Fibroblast of villous mesenchyme (primary cell): Measurements from ENCODE around the gene WFS1. TPM values are rescaled to one million over a fixed set of nuclear protein-coding genes. Genes with fewer than 3 reads are reported as not detected.
A peak's percentile ranks its signal among the peaks of the same experiment; 100 is the strongest.

Experiments used
- DNase-seq: peaks from one replicate; pipeline ENCODE4 v3.0.0-alpha.2; 2010; ENCODE audit warnings: low read depth
- H3K4me3 ChIP-seq: 2 replicates; pipeline ENCODE4 v1.5.1; 2011; ENCODE audit warnings: low read depth, mild to moderate bottlenecking, low read length
- total RNA-seq: library from RNA; depleted of rRNA; stranded (reverse); fragments of >200 nt; gene quantifications from 2 replicates; pipeline ENCODE4 v1.2.3, GENCODE V29; 2012
- TF ChIP-seq, protein P1 (sequence below): IDR thresholded peaks from 2 replicates; pipeline ENCODE4 v1.5.1; 2012; ENCODE audit warnings: low read depth, mild to moderate bottlenecking, low read length; ENCODE audit not compliant: insufficient read depth

The WFS1 gene
- total RNA-seq, 1 donor: 42.3 TPM

DNA sequence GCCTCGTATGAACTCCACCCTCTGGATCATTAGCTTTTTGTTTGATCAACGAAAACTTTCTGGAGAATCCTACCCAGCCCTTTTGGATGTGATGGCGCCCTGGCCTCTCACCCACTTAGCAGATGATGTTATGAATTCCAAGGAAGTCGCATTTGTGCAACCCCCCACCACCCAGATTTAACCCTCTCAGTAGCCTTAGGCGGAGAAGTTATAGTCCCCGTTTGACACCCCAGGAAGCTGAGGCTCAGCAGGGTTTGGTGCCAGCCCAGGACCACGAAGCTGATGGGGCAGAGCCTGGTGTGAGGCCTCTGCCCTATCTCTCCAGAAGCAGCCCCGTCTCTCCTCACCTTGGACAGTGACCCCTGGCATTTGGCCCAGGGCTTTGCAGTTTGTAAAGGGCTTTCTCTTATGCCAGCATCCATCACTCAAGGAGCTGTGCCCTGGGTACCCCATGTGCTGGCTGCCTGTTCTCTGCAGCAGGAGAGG, 1.0 kb downstream of the WFS1 start:
- peak overlapping the region; percentile 88 for H3K4me3 ChIP-seq
- peak; percentile 35 for DNase-seq
- TF ChIP-seq, protein P1, sequence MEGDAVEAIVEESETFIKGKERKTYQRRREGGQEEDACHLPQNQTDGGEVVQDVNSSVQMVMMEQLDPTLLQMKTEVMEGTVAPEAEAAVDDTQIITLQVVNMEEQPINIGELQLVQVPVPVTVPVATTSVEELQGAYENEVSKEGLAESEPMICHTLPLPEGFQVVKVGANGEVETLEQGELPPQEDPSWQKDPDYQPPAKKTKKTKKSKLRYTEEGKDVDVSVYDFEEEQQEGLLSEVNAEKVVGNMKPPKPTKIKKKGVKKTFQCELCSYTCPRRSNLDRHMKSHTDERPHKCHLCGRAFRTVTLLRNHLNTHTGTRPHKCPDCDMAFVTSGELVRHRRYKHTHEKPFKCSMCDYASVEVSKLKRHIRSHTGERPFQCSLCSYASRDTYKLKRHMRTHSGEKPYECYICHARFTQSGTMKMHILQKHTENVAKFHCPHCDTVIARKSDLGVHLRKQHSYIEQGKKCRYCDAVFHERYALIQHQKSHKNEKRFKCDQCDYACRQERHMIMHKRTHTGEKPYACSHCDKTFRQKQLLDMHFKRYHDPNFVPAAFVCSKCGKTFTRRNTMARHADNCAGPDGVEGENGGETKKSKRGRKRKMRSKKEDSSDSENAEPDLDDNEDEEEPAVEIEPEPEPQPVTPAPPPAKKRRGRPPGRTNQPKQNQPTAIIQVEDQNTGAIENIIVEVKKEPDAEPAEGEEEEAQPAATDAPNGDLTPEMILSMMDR: no peak

DNA sequence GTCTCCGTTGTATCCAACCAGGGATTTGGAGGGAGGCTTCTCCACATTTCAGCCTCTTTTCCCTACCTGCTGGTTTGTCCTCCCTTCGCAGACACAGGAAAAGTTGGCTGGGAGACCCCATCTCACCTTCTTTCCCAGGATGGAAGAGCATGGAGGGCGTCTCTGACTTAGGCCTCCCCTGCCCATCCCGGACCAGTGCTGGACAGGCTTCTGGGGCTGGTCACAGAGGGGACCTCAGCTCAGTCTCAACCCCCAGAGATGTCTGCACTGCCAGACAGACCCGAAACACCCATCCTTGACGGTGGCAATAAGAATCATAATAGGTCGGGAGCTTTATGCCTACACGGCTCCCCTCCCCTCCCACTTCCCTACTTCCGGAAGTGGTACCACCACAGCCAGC, 1.6 kb downstream of the WFS1 start:
- peak overlapping the region; percentile 88 for H3K4me3 ChIP-seq
- TF ChIP-seq, protein P1: no peak
- DNase-seq: no peak

DNA sequence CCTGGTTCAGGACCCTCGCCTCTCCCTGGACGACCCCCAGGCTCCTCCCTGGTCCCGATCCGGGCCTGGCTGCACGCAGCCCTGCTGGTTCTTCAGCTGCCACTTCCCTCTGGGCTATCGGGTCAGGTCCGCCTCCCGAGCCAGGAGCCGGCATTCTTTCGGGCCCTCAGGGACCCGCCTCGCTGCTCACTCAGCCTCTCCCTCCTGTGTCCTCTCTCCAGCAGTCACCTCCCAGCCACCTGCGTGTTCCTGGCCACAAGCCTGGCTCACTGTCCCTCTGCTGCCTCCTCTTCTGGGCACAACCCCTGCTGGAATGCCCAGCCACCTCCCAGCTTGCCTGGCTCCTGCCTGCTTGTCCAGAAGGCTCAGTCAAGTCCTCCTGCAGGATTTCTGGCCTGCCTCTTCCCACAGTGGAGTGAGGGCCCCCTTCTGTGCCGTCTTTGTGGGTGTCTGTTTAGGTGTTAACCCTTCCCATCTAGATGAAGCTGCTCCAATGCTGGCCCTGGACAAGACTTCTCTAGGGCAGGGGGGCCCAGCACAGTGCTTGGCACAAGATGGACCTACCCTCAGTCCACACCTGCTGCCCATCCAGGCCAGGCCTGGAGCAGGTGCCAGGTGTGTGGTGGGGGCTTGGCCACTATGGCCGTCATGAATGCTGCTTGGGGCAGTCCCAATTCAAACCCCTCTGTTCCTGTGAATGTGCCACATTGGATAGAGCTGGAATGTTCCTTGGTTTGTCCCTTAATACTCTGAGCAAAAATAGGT, 2.2 kb downstream of the WFS1 start:
- TF ChIP-seq, protein P1: no peak
- H3K4me3 ChIP-seq: no peak overlapping the region
- no peak for DNase-seq

DNA sequence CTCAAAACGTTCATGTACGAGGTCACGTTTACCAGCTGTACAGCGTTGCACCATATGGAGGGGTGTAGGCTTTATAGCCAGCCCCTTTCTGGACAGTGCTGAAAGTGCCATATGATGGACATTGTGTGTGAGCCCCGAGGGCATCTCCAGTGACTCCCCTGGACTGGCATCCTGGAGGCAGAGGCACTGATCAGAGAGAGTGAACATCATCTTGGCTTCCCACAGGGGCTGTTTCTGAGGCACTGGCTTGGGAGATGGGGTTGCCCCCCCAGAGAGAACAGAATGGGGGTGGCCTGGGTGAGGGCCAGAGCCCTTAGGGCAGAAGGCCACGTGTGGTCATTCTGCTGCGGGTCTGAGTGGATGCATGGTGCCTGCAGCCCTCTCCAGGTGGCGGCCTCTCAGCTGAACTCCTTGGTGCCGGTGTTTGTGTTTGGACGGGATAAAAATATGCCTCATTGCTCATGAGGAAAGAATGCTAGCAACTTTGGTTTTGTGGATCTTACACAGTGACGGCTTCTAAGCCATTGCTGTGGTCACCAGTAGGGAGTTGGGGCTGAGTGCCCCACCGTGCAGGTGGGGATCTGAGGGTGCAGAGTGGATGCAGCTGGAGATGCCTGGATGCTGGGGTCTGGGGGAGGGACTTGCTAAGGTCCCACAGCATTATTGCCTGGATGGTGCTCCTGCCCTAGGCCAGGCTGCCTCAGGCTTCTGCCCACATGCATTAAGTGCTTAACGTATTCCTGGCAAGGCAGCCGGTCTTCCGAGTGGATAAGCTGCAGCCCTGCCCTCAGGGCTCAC, 3.4 kb downstream of the WFS1 start:
- no peak overlapping the region for H3K4me3 ChIP-seq
- TF ChIP-seq, protein P1: no peak
- DNase-seq: peak; percentile 80

DNA sequence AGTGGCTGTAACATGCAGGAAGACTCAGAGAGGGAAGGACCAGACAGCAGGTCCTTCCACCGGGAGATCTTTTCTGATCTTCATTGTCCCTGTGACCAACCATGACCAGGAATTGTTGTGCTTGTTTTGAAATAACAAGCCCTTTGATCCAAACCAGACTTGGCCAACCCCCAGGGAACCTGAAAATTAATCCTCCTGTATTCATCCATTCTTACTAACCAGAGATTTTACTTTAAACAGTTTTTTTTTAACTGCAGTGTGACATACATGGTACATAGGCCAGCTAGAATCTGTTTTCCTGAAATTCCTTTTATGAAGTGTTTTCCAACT, 4.0 kb downstream of the WFS1 start:
- H3K4me3 ChIP-seq: no peak overlapping the region
- TF ChIP-seq, protein P1: no peak
- peak; percentile 61 for DNase-seq

DNA sequence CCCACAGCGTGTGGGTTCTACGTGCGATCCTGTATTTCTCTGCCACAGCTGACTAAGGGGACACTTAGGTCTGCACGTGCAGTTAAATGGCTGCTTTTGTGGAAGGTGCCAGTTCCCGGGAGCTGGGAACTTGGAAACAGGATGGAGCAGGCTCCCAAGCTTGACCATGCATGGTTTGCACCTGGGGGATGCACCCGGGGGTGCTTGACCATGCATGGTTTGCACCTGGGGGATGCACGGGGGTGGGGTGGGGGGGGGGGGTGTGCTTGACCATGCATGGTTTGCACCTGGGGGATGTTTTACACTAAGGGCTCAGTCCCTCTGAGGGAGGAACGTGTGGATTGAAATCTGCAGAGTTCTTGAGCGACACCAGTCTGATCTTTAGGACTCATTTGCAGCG, 5.7 kb downstream of the WFS1 start:
- TF ChIP-seq, protein P1: no peak
- no peak overlapping the region for H3K4me3 ChIP-seq
- no peak for DNase-seq
